NOMO-1 treated with dmso at 0.1 percent for 144 hours (cell line): ENCODE data around the gene MS4A4A.
"Not testable (repeated sequence)": the region's sequence is repeated elsewhere in the genome, so short reads cannot be mapped to it uniquely, and the experiment has no call there.

Experiments
- DNase-seq: peaks from one replicate; lab custom pipeline; 2025; ENCODE audit not compliant: unreplicated experiment; lab: John Stamatoyannopoulos, UW

The MS4A4A gene

DNA sequence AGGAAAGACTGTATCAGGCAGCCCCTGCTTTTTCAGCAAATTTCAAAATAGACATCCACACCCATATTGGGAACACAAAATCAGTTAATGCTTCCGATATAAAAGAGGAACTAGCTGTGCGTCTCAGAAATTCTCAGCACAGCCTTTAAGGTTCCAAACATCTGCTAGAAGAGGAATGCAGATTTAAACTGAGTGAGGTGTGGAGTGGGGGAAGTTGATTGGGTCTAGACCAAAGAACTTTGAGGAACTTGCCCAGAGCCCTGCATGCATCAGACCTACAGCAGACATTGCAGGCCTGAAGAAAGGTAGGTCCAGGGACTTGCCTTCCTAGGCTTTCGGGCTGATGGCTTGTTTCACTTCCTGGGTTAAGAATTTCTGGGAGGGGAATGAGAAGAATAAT is at the start of gene MS4A4A:
MS4A4A (plus strand) TSS at position 255 of the 400 bp plus-strand sequence; CDS start at position 265, 10 bp downstream.
- peak; percentile 94 for DNase-seq

- no peak for DNase-seq
Measured at GRCh38 chr11:60230681-60231080, 49.8 kb upstream of the MS4A4A start.

GRCh38 chr11:60235321-60235720 is 45.1 kb upstream of the MS4A4A start:
- peak; percentile 84 for DNase-seq

DNA sequence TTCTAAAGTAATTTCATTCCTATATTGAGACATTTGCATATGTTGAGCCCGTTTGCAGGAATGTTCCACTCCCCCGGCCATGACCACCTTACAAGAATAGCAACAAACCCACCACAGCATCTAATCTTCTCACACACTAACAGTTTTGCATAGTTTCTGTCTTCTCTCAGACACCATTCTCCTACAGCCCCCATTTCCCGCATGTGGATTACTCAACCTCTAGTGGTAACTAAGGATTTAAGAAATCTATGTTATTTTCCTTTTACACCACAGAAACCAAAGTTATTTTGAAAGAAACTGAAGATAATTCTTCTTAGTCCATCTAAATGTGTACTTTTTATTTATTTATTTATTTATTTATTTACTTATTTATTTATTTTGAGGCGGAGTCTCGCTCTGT is 39.8 kb upstream of the MS4A4A start:
- DNase-seq = no peak

GRCh38 chr11:60241786-60242185 is 38.7 kb upstream of the MS4A4A start:
- DNase-seq = no peak

- peak; percentile 91 for DNase-seq
Measured at GRCh38 chr11:60242740-60243239, 37.7 kb upstream of the MS4A4A start, which contains the start of gene MS4A4E. Gene MS4A4E (minus strand): TSS chr11:60243137. CDS start chr11:60230055, 13,082 bp downstream.

- peak; percentile 36 for DNase-seq
Measured at GRCh38 chr11:60251485-60252212, 28.8 kb upstream of the MS4A4A start.

DNA sequence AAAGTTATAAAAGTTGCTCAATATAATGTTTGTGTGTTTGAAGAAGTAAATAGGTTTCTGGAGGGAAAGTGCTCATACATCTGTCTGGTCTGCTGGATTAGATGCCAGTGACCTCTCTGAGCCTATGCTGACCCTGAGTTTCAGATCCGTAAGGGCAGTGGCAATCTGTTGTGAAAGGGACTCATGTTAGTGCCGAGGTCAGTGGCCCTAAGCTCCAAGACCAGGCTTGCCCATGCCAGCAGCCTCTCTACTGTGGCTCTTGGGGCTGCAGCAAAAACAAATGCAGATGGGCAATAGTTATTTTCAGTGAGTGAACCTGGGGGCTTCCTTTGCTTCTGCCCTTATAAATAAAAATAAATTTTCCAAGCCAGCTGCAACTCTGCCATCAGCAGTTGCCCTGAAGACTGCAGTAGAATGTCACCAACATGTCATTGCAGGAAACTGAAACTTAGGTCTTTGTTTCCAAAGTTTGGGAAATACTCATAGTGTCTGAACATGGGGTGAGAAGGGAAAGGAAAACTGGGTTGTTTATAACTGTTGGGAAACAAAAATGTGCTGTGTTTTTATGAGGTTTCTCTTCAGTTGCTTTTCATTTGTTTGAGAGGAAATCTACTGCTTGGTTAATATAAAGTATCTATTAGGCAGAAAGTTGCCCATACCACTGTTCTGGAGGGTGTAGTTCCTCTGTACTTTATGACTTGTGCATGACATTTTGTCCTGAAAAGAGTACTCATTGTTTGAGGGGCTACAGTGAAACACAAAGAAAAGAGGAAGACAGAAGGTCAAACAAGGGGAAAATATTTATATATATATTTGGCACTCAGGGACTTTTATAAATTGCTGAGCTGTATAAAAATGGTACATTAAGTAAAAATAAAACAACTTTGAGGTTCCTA is 28.0 kb upstream of the MS4A4A start:
- no peak for DNase-seq

DNA sequence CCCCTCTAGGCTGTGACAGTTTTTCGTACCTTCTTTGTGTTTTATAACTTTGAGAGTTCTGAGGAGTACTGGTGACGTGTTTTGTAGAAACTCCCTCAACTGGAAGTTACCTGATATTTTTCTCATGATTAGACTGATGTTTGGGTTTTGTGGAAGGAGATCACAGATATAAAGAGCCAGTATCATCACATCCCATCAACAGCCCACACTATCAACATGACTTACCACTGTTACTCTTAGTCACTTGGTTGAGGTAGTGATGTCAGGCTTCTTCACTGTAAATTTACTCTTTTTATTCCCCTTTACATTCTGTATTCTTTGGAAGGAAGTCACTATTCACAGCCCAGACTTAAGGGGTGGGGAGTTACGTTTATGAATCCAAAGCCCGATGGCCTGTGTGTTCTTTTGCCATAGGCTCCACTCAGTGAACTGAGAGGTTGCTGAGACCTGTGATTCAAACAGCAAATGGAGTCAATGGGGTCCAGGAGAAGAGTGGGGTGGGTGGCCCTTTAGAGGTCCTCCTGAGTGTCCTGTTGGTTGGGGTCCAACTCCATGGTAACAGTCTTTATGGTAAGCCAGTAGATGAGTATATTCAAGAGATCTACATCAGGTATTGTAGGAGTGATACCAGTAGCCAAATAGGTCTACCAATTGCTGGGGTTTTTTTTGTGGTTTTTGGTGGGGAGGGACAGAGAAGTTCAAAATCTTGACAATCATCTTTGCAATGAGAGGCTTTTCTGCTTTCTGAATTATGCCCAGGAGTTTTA is 22.3 kb upstream of the MS4A4A start:
- no peak for DNase-seq

DNA sequence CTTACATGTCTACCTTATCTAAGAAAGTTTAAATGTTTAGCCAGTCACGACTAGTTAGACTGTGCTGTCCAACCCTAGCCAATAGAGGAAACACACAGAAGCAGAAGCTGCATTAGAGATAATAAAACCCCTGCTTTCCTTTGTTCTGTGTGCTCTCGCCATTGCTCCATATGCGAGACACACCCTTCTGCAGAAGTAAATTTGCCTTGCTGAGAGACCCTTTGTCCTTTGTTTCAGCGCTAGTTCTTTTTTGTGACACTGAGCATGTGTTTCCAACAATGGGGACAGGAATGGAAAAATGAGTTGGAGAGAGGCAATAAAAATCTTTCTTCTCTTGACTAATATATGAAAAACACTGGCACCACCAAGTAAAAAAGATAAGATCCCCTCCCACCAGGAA is 19.5 kb upstream of the MS4A4A start:
- no peak for DNase-seq

GRCh38 chr11:60263402-60263801 is 17.1 kb upstream of the MS4A4A start:
- peak; percentile 60 for DNase-seq

DNA sequence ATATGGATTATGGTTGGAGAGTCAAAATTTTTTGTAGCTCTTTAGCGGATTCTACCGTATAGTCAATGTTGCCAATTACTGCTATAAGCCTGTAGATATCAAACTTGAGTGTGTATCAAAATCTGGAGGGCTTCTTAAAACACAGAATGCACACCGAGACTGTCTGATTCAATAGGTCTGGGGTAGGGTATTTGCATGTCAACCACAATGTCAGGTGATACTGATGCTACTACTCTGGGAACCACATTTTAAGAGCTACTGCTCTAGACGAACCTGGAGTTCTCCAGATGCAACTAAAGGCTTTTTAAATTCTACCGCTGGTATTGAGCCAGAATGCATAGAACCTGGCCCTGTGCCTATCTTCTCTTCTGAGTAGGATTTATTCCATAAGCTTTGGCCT is 15.8 kb upstream of the MS4A4A start:
- no peak for DNase-seq

DNA sequence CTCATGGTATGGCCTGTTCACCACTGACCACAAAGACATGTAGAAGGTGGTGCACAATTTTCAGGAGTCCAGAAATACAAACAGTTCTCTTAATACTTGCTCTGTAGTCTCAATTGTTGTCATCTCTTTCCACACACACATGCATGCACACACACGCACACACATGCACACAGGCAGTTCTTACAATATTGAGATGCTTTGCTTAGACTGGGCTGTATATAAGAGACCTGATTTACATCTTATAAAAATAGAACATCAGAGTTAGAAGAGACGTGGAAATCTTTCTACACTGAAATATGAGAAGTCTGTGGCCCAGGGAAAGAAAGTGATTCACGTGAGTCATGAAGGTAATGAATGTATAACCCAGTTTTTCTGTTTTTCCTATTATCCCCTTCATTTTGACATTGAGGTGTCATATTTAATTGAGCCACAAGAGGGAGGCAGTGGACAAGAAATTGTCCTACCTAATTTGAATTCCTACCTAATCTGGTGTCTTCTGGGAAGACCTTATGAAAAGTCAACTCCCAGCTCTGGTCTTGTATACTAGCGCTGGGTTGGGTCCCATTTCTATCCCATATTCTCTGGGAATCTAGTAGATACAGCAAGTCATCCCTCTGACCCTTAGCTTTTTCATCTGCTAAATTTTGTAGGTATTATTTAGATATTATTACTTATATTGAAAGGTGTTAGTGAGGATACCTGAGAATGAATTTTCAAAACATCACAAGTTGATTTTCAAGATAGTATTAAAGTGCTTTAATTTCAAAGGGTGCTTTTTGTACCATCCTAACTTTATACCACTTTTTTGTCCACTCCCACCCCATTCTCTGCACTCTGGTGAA is 14.9 kb upstream of the MS4A4A start:
- no peak for DNase-seq

DNA sequence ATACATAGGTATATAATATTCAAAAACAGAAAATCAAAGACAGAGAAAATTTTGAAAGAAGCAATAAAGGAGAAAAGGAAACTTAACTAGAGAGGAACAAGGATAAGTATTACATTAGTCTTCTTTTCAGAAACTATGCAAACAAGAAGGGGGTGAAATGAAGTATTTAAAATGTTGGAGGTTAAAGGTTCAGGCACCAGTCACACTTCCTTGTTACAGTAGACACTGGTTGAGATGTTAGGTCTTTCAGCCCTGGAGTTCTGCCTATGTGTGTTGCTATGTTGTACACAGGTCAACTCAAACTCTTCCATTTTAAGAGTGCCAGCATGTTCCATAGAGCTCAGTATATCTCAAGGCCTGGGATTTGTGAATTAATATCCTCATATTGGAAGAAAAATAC is 6.0 kb upstream of the MS4A4A start:
- DNase-seq = no peak

DNA sequence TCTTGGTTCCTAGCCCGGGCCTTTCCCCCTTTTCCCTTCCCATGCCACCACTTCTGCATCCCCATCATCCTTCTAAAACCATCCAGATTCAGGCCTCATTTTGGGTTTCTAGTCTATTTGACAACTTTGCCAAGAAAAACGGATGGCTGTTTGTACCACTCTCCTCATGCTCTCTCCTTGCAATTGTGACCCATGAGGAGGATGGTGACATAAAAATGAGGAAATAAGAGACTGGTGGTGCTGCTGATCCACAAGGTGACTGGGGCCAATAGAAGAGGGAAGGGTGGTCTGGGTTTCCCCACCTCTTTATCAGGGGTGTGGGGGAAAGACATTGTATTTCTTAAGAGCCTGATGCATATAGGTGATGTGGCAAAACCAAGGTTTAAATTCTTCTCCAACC is 1.0 kb downstream of the MS4A4A start:
- peak; percentile 23 for DNase-seq

DNA sequence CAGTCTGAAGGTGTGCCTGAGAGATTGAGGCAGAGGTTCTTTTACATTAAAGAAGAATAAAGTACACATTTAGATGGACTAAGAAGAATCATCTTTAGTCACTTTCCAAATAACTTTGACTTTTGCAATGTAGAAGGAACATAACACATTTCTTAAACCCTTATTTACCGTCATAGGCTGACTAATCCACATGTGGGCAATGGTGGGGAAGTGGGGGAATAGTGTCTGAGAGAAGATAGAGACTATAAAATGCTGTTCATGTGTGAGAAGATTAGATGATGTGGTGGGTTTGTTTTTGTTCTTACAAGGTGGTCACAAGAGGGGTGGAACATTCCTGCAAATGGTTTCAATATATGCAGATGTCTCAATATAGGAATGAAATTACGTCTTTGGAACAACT is 1.8 kb downstream of the MS4A4A start:
- DNase-seq = no peak

- not testable (repeated sequence) for DNase-seq
Measured at GRCh38 chr11:60285411-60286126, 5.1 kb downstream of the MS4A4A start.

DNA sequence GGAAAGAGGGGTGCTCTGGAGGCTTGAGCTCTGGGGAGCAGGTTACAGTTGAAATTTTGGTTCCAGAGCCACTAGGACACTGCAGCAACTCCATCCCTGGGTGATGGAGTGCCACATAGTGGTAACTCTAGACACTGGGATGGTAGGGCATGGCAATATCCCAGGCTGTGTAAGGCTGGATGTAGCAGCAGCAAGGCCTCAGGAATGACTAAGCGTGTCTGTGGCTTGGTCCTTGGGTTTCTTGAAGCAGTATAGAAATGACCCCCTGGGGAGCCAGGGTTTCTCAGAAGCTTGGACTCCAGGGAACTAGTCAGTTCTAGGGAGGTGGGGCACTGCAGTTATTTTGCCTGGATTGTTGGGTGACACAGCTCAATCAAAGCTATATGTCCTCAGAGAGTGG is 8.1 kb downstream of the MS4A4A start:
- no peak for DNase-seq

DNA sequence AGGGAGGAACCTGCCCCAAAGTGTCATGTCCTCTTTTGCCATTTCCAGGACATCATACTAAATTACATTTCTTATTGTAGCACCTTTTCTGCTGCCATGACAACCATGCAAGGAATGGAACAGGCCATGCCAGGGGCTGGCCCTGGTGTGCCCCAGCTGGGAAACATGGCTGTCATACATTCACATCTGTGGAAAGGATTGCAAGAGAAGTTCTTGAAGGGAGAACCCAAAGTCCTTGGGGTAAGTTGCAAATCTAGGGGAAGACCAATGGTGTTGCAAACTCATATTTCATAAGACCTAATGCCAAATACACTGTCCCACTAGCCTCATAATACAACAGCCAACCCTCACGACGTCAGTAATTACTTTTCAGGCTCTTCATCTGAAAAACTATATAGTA is 11.7 kb downstream of the MS4A4A start:
- no peak for DNase-seq

GRCh38 chr11:60301178-60301577 is 20.7 kb downstream of the MS4A4A start:
- no peak for DNase-seq
